ENCODE data around the gene PDGFB.

PDGFB gene

DNA sequence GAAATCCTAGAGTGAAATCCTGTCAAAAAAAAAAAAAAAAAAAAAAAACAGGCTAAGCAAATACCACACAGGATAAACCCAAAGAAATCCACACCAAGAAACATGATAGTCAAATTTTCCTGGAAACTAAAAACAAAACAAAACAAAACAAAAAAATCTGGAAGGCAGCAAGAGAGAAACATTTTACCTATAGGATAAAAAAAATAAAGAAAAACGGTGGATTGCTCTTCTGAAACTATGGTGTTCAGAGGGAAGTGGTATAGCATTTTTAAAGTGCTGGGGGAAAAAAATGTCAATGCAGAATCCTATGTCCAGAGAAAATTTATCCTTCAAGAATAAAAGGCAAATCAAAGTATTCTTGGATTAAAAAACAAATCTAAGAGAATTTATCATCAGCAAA is 50.7 kb downstream of the PDGFB start:
- no peak for DNase-seq

DNA sequence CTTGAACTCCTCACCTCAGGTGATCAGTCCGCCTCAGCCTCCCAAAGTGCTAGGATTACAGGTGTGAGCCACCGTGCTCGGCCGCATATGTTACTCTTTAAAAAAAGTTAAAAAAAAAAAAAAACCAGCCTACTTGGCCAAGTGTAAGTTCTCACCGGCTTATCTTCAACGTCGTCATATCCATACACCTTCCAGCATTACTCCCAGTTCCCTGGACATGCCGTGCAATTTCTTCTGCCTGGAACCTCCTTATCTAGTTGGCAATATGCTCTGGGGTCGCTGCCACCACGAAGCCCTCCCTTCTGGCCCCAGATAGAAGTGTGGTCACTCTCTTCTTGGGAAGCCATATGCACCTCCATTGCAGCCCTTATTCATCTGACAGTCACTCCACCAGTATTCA is 56.0 kb downstream of the PDGFB start:
- DNase-seq, result no peak

DNA sequence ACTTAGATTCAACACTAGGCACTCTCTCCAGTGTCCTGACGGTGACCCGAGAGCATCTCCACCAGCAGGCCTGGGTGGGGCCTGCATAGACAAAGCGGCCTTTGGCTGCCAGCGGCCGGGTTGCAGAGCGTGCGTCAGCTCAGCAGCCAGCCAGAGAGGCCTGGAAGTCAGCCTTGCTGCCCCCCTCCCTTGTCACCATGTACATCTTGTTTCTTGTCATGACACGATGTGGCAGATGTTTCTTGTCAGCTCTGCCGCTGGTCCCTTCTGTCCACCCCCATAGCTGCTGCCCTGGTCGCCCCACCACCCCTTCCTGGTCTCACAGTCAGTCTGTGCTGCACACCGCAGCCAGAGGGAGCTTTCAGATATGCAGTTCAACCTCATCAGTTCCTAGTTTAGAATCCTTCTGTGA is 59.2 kb downstream of the PDGFB start:
- DNase-seq, result no peak

DNA sequence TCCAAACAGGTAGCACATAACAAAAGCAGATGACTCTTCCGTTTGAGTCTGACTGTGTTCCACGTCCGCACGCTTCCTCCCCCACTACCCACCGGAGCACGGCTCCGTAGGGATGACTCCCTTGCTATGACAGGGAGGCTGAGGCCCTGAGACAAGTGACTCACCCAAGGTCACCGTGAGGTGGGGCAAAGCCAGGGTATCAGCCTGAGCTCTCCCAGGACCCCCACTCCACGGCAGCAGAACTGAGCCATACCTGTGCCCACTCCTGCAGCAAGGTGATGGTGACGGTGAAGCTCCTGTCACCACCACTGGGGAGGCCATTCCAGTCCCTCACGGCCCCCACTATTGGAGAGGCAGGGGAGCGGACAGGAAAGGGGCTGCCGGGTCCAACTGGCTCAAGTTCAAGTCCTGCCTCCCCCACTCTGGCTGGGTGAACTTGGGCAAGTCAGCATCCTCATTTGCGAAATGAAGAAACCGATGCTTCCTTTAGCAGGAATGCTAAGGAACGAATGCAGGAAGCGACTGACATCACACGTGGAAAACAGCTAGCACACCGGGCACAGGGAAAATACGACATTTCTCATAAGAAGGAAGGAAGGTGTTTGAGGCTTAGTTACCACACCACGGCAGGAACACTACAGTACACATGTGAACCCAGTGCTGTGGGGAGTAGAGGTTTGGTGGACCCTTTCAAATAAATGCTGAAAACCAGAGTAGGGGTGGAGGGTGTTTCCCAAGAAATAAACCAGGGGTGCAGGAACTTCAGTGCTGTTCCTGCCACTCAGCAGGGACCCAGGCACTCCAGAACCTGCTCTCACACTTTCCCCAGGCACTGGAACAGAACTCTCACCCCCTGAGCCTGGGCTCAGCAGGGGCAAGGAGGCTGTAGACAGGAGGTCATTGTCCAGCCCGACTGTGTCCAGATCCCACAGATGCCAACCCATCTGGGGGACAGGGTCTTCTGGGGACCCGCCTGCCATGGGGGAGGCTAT is 59.9 kb downstream of the PDGFB start:
- DNase-seq, result no peak

DNA sequence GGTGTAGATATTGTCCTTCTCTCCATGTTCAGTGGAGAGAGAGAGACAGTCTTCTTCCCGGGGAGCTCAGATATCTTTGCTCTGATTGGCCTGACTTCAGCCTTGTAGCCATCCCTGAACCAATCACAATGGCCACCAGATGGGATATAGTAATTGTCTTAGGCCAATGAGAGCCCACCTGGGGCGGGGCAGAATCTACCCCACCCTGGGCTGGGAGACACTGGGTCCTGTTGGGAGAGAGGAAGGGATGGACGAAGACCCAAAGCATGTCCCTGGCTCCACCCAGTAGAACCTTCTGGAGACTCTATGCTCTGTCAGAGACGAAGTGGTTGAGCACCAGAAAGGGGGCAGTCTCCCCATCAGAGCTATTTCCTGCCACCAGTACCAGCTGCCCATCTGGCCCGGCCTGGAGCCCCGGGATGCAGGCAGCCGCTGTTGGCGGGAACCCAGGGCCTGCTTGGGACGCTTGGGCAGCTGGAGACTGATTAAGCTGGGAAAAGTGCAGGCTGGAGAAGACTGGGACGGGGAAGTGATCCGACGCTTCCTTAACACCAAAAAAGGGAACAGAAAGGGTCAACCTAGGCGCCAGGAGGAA is 60.7 kb downstream of the PDGFB start:
- DNase-seq, result no peak

DNA sequence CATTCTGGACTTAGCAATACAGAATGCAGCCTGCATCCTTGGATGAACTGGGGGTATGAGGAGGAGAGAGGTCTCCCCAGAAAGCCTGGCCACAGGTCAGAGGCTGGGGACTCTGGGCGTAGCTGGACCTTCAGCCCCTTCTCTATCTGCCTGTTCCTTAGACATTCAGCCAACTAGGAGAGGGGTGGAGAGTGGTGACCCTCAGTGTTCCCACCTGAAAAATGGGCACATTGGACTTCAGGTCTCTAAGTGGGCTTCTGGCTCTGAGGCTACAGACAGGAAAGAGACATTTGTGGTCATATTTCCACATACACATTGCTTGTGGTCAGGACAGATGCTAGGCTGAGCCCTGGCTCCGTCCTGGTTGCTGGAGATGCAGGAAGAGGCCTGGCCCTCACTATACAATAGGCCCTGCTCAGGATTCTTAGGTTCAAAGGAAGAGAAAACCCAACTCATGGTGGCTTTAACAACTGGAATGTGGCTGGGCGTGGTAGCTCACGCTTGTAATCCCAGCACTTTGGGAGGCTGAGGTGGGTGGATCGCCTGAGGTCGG is 62.2 kb downstream of the PDGFB start:
- no peak for DNase-seq

DNA sequence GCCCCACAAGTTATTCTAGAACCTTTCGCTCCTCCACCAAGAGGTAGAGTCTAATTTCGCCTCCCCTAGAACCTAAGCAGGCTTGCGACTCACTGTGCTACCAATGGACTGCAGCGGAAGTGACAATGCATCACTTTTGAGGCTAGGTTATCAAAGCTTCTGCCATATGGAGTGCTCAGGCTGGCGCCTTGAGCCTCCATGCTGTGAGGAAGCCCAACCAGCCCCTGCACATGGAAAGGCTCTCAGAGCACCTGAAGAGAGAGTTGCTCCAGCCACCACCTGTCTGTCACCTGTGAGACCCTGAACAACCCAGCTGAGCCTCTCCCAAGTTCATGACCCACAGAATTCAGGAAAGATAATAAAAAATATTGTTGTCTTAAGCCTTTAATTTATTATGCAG is 63.0 kb downstream of the PDGFB start:
- DNase-seq, result no peak

DNA sequence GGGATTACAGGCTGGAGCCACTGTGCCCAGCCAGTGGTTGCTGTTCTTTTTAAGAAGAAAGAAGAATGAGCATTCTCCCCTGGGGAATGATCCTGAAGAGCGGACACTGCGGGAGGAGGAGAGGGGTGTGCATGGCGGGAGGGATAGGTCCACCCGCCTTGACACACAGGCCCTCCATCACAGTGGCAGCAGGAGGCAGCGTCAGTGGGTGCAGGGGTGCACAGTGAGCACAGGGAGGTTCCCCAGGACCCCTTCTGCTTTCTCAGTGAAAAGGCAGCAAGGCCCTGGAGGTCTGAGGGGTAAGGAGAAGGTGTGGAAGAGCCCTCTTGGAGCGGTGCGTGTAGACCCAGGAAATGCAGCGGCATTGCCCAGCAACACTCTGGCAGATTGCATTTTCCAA is 63.4 kb downstream of the PDGFB start:
- no peak for DNase-seq

DNA sequence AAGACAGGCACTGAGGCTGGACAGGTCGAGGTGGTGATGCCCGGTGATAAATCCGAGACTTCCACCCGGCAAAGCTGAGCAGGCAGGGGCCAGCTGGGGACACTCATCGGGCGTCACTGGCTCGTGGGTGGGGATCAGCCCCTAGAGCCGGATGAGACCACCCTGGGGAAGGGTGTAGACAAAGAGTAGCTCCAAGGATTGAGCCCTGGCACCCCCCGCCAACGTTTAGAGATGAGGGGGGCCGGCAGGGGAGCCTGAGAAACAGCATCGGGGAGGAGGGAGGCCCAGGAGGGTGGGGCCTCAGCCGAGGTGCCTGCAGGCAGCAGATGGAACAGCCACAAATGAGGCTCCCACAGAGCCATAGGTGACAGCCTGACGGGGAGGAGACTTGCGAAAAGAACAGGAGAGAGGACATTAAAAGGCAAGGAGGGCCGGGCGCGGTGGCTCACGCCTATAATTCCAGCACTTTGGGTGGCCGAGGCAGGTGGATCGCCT is 64.9 kb downstream of the PDGFB start:
- no peak for DNase-seq

DNA sequence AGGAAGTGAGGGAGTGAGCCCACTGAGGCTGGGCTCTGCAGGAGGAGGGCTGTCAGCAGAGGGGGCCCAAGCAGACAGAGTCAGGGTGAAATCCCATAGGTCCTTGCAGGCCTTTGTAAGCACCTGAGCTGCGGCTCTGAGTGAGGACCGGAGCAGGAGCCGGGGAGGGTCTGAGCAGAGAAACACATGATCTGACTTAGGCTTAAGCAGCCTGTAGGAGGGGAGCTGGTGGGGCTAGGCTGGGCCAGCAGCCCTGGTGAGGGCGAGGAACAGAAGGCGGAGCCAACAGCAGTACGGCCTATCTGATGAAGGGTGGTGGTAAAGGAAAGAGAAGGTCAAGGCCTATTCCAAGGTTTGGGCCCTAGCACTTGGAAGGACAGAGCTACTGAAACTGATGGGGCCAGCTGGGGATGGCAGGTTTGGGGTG is 65.4 kb downstream of the PDGFB start:
- DNase-seq, result no peak

DNA sequence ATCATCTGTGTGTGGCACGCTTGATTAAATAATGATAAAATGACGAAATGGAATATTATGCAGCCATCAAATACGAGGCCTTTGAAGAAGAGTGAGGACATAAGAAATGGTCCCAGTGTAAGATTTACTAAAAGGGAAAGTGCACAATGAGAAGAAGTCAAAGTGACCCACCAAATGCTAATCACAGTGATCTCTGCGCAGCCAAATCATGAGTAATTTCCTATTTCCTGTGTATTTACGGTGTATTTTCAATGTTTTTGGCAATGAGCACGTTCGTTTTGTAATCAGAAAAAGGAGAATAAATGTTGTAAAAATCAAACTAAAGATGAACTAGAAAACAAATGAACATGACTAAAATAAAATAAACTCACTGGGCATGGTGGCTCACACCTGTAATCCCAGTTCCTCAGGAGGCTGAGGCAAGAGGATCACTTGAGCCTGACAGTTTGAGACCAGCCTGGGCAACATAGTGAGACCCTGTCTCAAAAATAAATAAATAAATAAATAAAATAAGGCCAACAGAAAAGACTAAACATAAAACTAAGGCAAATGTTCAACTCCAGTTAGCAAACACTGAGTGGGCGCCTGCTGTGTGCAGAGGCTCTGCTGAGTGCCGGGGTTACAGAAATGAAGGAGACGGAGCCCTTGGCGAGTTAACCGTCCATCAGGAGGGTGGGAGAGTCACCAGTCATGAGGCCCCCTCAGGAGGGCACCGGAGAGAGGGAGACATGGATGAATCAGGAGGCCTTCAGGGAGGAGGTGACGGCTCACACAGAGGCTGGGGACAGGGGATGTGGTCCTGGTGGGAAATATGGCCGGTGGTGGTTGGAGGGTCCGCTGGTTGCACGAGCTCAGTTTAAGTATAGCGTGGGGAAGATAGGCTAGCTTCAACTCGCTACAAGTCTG is 66.3 kb downstream of the PDGFB start:
- DNase-seq, result peak; percentile 25

DNA sequence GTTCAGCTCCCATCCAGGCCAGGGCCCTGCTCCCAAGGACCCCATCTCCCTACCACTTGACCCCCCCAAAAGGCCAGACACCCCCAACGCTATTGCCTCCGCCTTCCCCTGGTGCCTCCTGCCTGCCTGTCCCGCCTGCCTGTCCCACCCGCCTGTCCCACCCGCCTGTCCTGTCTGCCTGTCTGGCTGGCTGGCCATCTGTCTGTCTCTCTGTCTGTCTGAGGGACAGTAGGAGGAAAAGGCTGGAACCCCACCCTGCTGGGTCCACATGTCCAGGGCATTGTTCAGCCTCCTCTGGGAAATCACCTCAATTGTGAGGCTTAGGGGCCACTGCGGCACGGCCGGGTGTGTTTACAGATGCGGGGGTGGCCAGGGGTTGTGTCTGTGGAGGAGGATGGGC is 67.0 kb downstream of the PDGFB start:
- DNase-seq, result no peak

DNA sequence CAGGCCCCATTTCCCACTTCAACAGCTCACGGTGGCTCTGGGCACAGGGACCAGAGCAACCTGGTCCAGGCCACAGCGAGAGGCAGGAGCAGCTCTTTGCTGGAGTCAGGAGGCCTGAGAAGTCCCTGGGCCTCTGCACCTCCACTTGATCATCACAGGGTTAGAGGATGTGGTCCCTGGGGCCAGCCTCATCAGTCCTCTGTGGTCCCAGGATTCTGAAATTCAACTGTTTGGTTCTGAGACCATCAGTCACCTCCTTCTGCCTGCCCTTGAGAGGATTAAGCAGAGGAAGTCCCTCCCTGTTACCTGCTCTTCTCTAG is 67.4 kb downstream of the PDGFB start:
- DNase-seq, result no peak

DNA sequence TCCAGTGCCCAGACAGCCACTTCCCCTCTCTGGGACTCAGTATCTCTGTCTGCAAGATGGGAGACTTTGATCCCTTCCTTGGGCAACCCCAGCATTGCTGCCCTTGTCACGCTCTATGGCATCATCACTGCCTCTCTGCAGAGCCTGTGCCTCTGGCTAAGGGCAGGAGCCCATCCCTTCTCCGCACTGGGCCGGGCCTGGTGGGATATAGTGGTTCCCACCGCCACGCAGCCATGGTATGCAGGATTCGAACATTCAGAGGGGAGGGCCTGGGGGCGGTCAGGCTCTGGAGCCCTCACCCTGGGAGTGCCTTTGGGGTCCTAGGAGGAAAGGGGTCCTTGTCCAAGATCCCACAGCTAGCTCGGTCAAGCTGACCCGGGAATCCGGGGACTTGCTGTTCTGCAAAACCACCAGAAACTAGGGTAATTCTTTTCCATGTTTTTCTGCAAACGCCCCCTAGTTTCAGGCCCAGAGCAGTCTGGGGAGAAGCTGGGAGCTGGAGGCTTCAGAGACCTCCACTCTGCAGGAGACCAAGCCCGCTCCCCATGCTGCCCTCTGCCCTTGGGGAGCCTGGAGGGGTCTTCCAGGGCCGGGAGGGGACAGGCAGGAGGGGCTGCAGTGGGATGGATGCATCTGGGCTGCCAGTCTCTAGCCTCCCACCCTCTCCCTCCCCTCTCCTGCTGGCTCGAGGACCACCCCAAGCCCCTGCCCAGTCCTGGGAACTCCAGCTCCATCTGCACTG is 67.9 kb downstream of the PDGFB start:
- DNase-seq, result no peak

DNA sequence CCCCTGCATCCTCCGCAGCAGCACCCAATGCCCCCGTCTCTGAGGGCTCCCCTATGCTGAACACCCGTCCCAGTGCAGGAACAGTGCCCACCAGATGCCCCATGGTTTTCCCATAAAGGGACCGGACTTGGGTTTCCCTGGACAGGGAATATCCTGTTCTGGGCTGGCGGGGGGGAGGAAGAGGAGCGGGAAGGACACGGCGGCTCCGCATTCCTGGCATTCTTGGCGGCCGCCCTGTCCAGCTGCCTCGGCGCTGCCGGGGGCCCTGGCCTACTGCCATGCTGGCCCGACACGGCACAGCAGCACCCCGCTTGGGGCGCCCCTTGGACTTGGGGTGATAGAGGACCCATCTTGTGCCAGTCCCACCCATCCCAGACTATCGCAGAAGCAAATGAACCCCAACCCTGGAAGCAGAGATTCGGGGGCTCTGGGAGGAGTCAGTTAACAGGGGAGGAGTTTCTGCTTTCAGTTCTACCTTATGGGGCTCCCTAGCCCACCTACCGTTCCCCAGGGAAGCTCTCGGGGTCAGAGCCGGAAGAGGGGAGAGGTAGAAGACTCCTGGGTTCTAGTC is 68.6 kb downstream of the PDGFB start:
- no peak for DNase-seq

DNA sequence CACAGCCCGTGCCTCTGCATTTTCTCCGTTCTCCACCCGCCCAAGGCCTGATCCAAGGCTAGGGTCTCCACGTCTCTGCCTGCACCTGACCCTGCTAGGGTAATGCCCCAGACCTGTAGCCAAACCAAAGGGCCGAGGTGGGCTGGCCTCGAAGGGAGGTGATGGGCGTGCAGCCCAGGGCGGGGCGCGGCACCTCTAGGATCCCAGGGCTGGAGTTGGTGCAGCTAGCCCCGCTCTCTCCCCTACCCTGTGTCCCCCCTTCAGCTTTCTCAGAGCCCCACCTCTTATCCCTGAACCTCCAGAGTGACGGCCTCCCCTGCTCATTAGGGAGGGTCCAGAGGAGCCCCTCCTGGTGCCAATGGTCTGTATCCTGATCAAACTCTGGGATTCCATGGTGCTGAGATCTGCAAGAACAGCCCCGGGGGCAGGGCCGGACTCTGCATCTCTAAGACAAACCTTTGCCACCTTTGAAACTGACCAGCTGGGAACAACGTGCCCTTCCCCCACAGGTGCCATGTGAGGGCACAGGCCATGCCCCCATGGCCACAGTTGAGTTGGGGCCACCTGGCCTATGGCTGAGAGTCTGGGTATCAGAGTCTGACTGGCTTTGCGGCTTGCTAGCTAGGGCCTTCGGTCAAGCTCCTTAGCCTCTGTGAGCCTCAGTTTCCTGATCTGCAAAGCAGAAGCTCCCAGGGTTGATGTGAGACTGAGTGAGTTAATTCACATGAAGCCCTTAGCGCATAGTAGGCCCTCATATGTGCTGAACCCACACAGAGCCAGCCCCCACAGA is 69.2 kb downstream of the PDGFB start:
- DNase-seq, result no peak

DNA sequence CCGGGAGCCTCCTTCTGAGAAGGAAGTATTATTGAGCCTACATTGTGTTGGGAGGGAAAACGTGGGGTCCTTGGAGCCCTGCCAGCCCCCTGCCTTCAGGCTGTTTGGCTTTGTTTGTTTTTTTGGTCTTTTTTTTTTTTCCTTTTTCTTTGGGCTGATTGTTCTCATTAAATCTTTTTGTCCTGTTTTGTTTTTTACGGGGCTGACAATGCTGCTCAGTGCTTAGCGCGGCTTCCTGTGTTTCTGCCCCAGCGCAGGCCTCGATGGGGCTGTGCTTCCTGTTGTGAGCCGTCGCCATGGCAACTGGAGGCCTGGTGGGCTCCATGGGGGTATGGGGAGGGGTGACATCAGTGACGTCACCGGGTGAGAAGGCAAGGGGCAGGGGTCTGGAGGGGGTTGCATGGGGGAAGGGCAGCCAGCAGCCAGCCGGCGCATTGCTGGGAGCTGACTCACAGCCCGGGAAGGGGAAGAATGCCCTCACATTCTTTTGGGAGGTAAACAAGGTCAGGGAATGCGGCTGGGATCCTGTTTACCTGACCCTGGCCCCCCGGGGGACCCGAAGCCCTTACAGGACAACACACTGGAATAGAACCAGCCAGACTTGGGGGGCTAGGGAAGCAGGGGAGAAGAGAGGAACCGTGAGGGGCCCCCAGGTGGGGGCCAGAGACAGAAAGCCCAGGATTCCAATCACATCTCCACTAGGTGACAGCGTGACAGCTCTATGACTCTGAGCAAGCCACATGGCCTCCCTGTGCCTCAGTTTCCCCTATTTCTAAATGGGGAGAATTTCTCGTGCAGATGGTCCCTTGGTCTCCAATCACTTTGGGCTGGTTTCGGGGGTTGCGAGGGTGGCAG is 70.1 kb downstream of the PDGFB start:
- DNase-seq, result peak; percentile 87

DNA sequence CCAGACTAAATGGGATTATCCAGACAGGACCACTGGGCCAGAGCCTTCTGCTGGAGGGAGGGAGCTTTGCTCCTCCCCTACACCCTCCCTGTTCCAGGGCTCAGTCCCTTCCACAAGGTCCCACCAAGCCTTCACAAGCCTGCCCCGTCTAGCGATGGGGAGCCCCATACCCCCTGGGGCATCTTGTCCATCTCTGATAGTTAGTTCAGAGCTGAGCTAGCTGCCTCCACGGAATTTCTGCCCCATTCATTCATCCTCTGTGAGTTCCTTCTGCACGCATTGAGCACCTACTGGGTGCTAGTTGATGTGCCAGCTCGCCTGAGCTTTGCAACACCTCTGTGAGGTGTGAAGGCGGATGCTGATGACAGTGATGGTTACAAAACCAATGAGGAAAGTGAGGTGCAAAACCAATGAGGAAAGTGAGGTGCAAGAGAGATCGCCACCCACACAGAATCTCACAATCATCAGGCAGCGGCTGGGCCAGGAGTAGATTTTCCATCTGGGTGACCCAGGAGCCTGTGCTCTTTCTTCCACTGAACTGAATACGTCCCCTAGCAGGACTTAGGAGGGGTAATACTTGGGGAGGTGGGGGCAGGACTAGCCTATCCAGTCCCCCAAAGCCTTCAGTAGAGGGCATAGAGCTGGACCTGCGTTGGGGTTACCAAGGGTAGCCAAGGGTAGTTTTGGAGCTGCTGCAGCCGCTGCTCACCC is 70.8 kb downstream of the PDGFB start:
- peak; percentile 80 for DNase-seq
